H9 (cell line): Measurements from ENCODE around the gene FYCO1. TPM values are rescaled to one million over a fixed set of nuclear protein-coding genes. Genes with fewer than 3 reads are reported as not detected.
A peak's percentile ranks its signal among the peaks of the same experiment; 100 is the strongest.

Source experiments
- DNase-seq: peaks from one replicate; pipeline ENCODE4 v3.0.0-alpha.2; 2017
- H2AFZ ChIP-seq: one replicate; pipeline ENCODE4 v1.6.1; 2013; ENCODE audit warnings: mild to moderate bottlenecking, low read length, control low read depth, moderate library complexity
- H2AK5ac ChIP-seq: 2 replicates; pipeline ENCODE4 v1.6.1; 2013; ENCODE audit warnings: low read length, control low read depth, mixed read lengths; ENCODE audit not compliant: insufficient read length
- H2BK120ac ChIP-seq: one replicate; pipeline ENCODE4 v1.6.1; 2013; ENCODE audit warnings: low read depth, mild to moderate bottlenecking, low read length, control low read depth, inconsistent platforms; ENCODE audit not compliant: poor library complexity, severe bottlenecking
- H2BK12ac ChIP-seq: 2 replicates; pipeline ENCODE4 v1.6.1; 2013; ENCODE audit warnings: low read length, control low read depth, mixed read lengths, low read depth; ENCODE audit not compliant: insufficient read length
- H2BK15ac ChIP-seq: 2 replicates; pipeline ENCODE4 v1.6.1; 2013; ENCODE audit warnings: low read depth, low read length, control low read depth
- H2BK20ac ChIP-seq: one replicate; pipeline ENCODE4 v1.6.1; 2013; ENCODE audit warnings: low read depth, mild to moderate bottlenecking, low read length, control low read depth, inconsistent platforms; ENCODE audit not compliant: poor library complexity, severe bottlenecking
- H2BK5ac ChIP-seq: 2 replicates; pipeline ENCODE4 v1.6.1; 2013; ENCODE audit warnings: low read length, control low read depth, mixed read lengths; ENCODE audit not compliant: insufficient read length
- H3K14ac ChIP-seq: 2 replicates; pipeline ENCODE4 v1.6.1; 2013; ENCODE audit warnings: low read length, control low read depth; ENCODE audit not compliant: insufficient read depth
- H3K18ac ChIP-seq: 2 replicates; pipeline ENCODE4 v1.6.1; 2013; ENCODE audit warnings: low read depth, mild to moderate bottlenecking, mixed read lengths, low read length, control low read depth; ENCODE audit not compliant: insufficient read length
- H3K23ac ChIP-seq: 2 replicates; pipeline ENCODE4 v1.6.1; 2013; ENCODE audit warnings: low read length, control low read depth, mixed read lengths, low read depth; ENCODE audit not compliant: insufficient read length
- H3K23me2 ChIP-seq: 2 replicates; pipeline ENCODE4 v1.6.1; 2013; ENCODE audit warnings: low read depth, mild to moderate bottlenecking, mixed read lengths, low read length, control low read depth; ENCODE audit not compliant: insufficient read length, poor library complexity, severe bottlenecking
- H3K27ac ChIP-seq: 2 replicates; pipeline ENCODE4 v1.5.1; 2013; ENCODE audit warnings: low read length, control low read depth, mixed read lengths, low read depth; ENCODE audit not compliant: insufficient read length
- H3K27me3 ChIP-seq: 2 replicates; pipeline ENCODE4 v1.6.1; 2013; ENCODE audit warnings: low read length, control low read depth, inconsistent platforms; ENCODE audit not compliant: insufficient read depth
- H3K4ac ChIP-seq: 2 replicates; pipeline ENCODE4 v1.6.1; 2013; ENCODE audit warnings: low read depth, mild to moderate bottlenecking, control low read depth, inconsistent platforms, low read length, moderate library complexity
- H3K4me1 ChIP-seq: 2 replicates; pipeline ENCODE4 v1.6.1; 2013; ENCODE audit warnings: low read length, control low read depth, inconsistent platforms; ENCODE audit not compliant: insufficient read depth
- H3K4me2 ChIP-seq: 2 replicates; pipeline ENCODE4 v1.6.1; 2013; ENCODE audit warnings: low read length, control low read depth, mixed read lengths; ENCODE audit not compliant: insufficient read length, insufficient read depth
- H3K56ac ChIP-seq: 2 replicates; pipeline ENCODE4 v1.6.1; 2013; ENCODE audit warnings: low read depth, mild to moderate bottlenecking, mixed read lengths, low read length, control low read depth; ENCODE audit not compliant: insufficient read length
- H3K79me1 ChIP-seq: 2 replicates; pipeline ENCODE4 v1.6.1; 2013; ENCODE audit warnings: low read depth, mild to moderate bottlenecking, moderate library complexity, low read length, control low read depth, inconsistent platforms; ENCODE audit not compliant: insufficient read depth, poor library complexity, severe bottlenecking
- H3K79me2 ChIP-seq: 2 replicates; pipeline ENCODE4 v1.6.1; 2013; ENCODE audit warnings: low read length, control low read depth, inconsistent platforms; ENCODE audit not compliant: insufficient read depth
- H3K9ac ChIP-seq: 2 replicates; pipeline ENCODE4 v1.6.1; 2013; ENCODE audit warnings: low read length, control low read depth, mixed read lengths; ENCODE audit not compliant: insufficient read length; ENCODE audit errors: extremely low read depth
- H3K9me3 ChIP-seq: one replicate; pipeline ENCODE4 v1.6.1; 2013; ENCODE audit warnings: low read depth, low read length, inconsistent platforms; ENCODE audit not compliant: control insufficient read depth
- H3T11ph ChIP-seq: one replicate; pipeline ENCODE4 v1.6.1; 2013; ENCODE audit warnings: mild to moderate bottlenecking, low read length, control low read depth, inconsistent platforms
- H4K20me1 ChIP-seq: one replicate; pipeline ENCODE4 v1.6.1; 2013; ENCODE audit not compliant: control insufficient read depth, insufficient read length, insufficient read depth
- H4K5ac ChIP-seq: 2 replicates; pipeline ENCODE4 v1.6.1; 2013; ENCODE audit warnings: low read depth, mild to moderate bottlenecking, mixed read lengths, low read length, control low read depth; ENCODE audit not compliant: insufficient read length
- H4K8ac ChIP-seq: replicated peaks from 2 replicates; pipeline ENCODE4 v1.6.1; 2013; ENCODE audit warnings: low read length, control low read depth, mixed read lengths, low read depth; ENCODE audit not compliant: insufficient read length
- H4K91ac ChIP-seq: 2 replicates; pipeline ENCODE4 v1.6.1; 2013; ENCODE audit warnings: low read depth, mild to moderate bottlenecking, moderate library complexity, mixed read lengths, low read length, control low read depth; ENCODE audit not compliant: insufficient read length
- H3K27ac Mint-ChIP-seq, 3 experiments: 2 replicates in 2 of 3; 3 replicates in 1 of 3; pipeline ENCODE4 v1.8.0; 2020 to 2021; ENCODE audit warnings: mixed read lengths in 3 of 3, mild to moderate bottlenecking in 1 of 3, moderate library complexity in 1 of 3
- H3K27me3 Mint-ChIP-seq: 2 replicates; pipeline ENCODE4 v1.8.0; 2021; ENCODE audit warnings: low read depth, mild to moderate bottlenecking, moderate library complexity, mixed read lengths
- H3K36me3 Mint-ChIP-seq, 3 experiments: 2 replicates in 2 of 3; 3 replicates in 1 of 3; pipeline ENCODE4 v1.8.0; 2020 to 2021; ENCODE audit warnings: low read depth in 3 of 3, mixed read lengths in 3 of 3; ENCODE audit not compliant: insufficient read depth in 1 of 3
- H3K4me1 Mint-ChIP-seq, 2 experiments: 2 replicates each; pipeline ENCODE4 v1.8.0; 2020; ENCODE audit warnings: mixed read lengths in 2 of 2
- H3K4me3 Mint-ChIP-seq, 2 experiments: 2 replicates in 1 of 2; 3 replicates in 1 of 2; pipeline ENCODE4 v1.8.0; 2020 to 2021; ENCODE audit warnings: mild to moderate bottlenecking in 2 of 2, mixed read lengths in 2 of 2, moderate library complexity in 1 of 2
- H3K9me3 Mint-ChIP-seq, 2 experiments: 2 replicates in 1 of 2; 3 replicates in 1 of 2; pipeline ENCODE4 v1.8.0; 2020; ENCODE audit warnings: mild to moderate bottlenecking in 2 of 2, mixed read lengths in 2 of 2, moderate library complexity in 1 of 2
- CTCF ChIP-seq: fragments of 200-600 bp; sonication (generic); conservative IDR thresholded peaks from 3 replicates; pipeline ENCODE4 v1.8.0; 2021; ENCODE audit warnings: antibody characterized with exemption, mild to moderate bottlenecking
- WGBS: extraction: QIAGEN DNeasy Blood & Tissue Kit; methylation state at CpG from one replicate; pipeline ENCODE4 v1.1.7; 2013; ENCODE audit warnings: missing lambda C conversion rate, low lambda C conversion rate, mixed read lengths; ENCODE audit not compliant: insufficient read length; ENCODE audit errors: extremely low coverage; 5-methylcytosine and 5-hydroxymethylcytosine counted together
- total RNA-seq: library from RNA; stranded (reverse); gene quantifications from 2 replicates; pipeline ENCODE4 v1.2.1, GENCODE V29; 2021

The FYCO1 gene
- total RNA-seq, 1 experiment from 2014 or later: 10.4 TPM

- Mint-ChIP-seq H3K27ac (no peak overlapping the region; a peak in 1 of 7 replicates), H3K27me3 (peaks cover 13% of the 10 kb centered on the region), H3K36me3 (peaks cover 0 to 3% (median 2%) of the 10 kb centered on the region in 3 experiments; a peak in 2 of 7 replicates), H3K9me3 (no peaks in the 10 kb centered on the region), H3K4me1 (peaks cover 26 to 27% of the 10 kb centered on the region in 2 experiments), H3K4me3 (peak overlapping the region in 1 of 2 experiments; percentile 62; a peak in 1 of 5 replicates)
- no peak for DNase-seq
- H3K23ac ChIP-seq: no peak overlapping the region
- H4K8ac ChIP-seq: no peak overlapping the region
- H4K20me1 ChIP-seq: no peaks in the 10 kb centered on the region
- H3K9me3 ChIP-seq: no peaks in the 10 kb centered on the region
- H3K9ac ChIP-seq: no peak overlapping the region
- no peak overlapping the region for H3K14ac ChIP-seq
- no peak overlapping the region for H4K91ac ChIP-seq
- H2AFZ ChIP-seq: no peak overlapping the region
- no peak overlapping the region for H4K5ac ChIP-seq
- no peak overlapping the region for H3K4me2 ChIP-seq
- no peak overlapping the region for H3K27ac ChIP-seq
- no peak overlapping the region for H2BK120ac ChIP-seq
- H3K27me3 ChIP-seq: no peaks in the 10 kb centered on the region
- peaks cover 2% of the 10 kb centered on the region; the same call in 1 of the 2 replicates for H3K79me2 ChIP-seq
- H3K79me1 ChIP-seq: no peaks in the 10 kb centered on the region
- no peak for TF ChIP-seq CTCF
- H3K23me2 ChIP-seq: peaks cover 3% of the 10 kb centered on the region
- no peak overlapping the region for H2BK15ac ChIP-seq
- no peak overlapping the region for H2BK5ac ChIP-seq
- H3K18ac ChIP-seq: no peak overlapping the region
- H3K4ac ChIP-seq: no peak overlapping the region
- no peak overlapping the region for H3K56ac ChIP-seq
- no peak overlapping the region for H2BK20ac ChIP-seq
- WGBS: no CpG with 5 or more reads among the region's 3 CpGs
- H3T11ph ChIP-seq: no peak overlapping the region
- H2AK5ac ChIP-seq: no peak overlapping the region
- peaks cover 13% of the 10 kb centered on the region; the same call in 1 of the 2 replicates for H3K4me1 ChIP-seq
- no peak overlapping the region for H2BK12ac ChIP-seq
Measured at GRCh38 chr3:45993421-45994027, 2.1 kb downstream of the FYCO1 start.
